Neural progenitor cell (in vitro differentiated cells): ENCODE results near the gene TMEM121. TPM values are rescaled to one million over a fixed set of nuclear protein-coding genes. Genes with fewer than 3 reads are reported as not detected.

ENCODE experiments used
- DNase-seq: peaks from one replicate; pipeline ENCODE4 v3.0.0-alpha.2; 2016; ENCODE audit warnings: low spot score
- H2AFZ ChIP-seq: fragments of 200-600 bp; sonication (generic); replicated peaks from 2 replicates; pipeline ENCODE4 v1.6.1; 2016; ENCODE audit warnings: antibody characterized with exemption
- H3F3A ChIP-seq: fragments of 200-600 bp; sonication (generic); 2 replicates; pipeline ENCODE4 v1.6.1; 2016; ENCODE audit warnings: antibody characterized with exemption, low read depth
- H3K27ac ChIP-seq: fragments of 200-600 bp; sonication (generic); 2 replicates; pipeline ENCODE4 v1.5.1; 2016; ENCODE audit warnings: mild to moderate bottlenecking
- H3K27me3 ChIP-seq: fragments of 200-600 bp; sonication (generic); 2 replicates; pipeline ENCODE4 v1.6.1; 2016; ENCODE audit warnings: mild to moderate bottlenecking, moderate library complexity
- H3K36me3 ChIP-seq: fragments of 200-600 bp; sonication (generic); 2 replicates; pipeline ENCODE4 v1.5.1; 2016
- H3K4me1 ChIP-seq: fragments of 200-600 bp; sonication (generic); 2 replicates; pipeline ENCODE4 v1.6.1; 2016; ENCODE audit warnings: mixed run types
- H3K4me2 ChIP-seq: fragments of 200-600 bp; sonication (generic); 2 replicates; pipeline ENCODE4 v1.6.1; 2016
- H3K4me3 ChIP-seq: fragments of 200-600 bp; sonication (generic); 2 replicates; pipeline ENCODE4 v1.5.1; 2016
- H3K79me2 ChIP-seq: fragments of 200-600 bp; sonication (generic); 2 replicates; pipeline ENCODE4 v1.6.1; 2016; ENCODE audit warnings: low read depth
- H3K9ac ChIP-seq: fragments of 200-600 bp; sonication (generic); 2 replicates; pipeline ENCODE4 v1.6.1; 2016
- H3K9me3 ChIP-seq: fragments of 200-600 bp; sonication (generic); 2 replicates; pipeline ENCODE4 v1.5.1; 2016; ENCODE audit warnings: low read depth
- H4K20me1 ChIP-seq: fragments of 200-600 bp; sonication (generic); 2 replicates; pipeline ENCODE4 v1.6.1; 2016; ENCODE audit warnings: low read depth
- H3K27ac Mint-ChIP-seq: 3 replicates; pipeline ENCODE4 v1.8.0; 2021; ENCODE audit warnings: mixed read lengths
- H3K27me3 Mint-ChIP-seq: 2 replicates; pipeline ENCODE4 v1.8.0; 2022; ENCODE audit warnings: low read depth, mild to moderate bottlenecking, inconsistent platforms, moderate library complexity, mixed read lengths; ENCODE audit not compliant: insufficient read depth
- H3K36me3 Mint-ChIP-seq: 3 replicates; pipeline ENCODE4 v1.8.0; 2021; ENCODE audit warnings: mixed read lengths
- H3K4me1 Mint-ChIP-seq: 3 replicates; pipeline ENCODE4 v1.8.0; 2021; ENCODE audit warnings: mixed read lengths
- H3K4me3 Mint-ChIP-seq: 3 replicates; pipeline ENCODE4 v1.8.0; 2021; ENCODE audit warnings: mild to moderate bottlenecking, moderate library complexity, mixed read lengths
- H3K9me3 Mint-ChIP-seq: 3 replicates; pipeline ENCODE4 v1.8.0; 2020; ENCODE audit warnings: mixed read lengths
- EZH2 ChIP-seq: fragments of 200-600 bp; sonication (generic); IDR thresholded peaks from 2 replicates; pipeline ENCODE4 v1.6.1; 2017; ENCODE audit warnings: antibody characterized with exemption, mild to moderate bottlenecking, moderate library complexity
- EZH2phosphoT487 ChIP-seq: fragments of 200-600 bp; sonication (generic); IDR thresholded peaks from 2 replicates; pipeline ENCODE4 v1.6.1; 2017; ENCODE audit warnings: antibody characterized with exemption
- total RNA-seq: library from RNA; depleted of rRNA; stranded (reverse); fragments of >200 nt; gene quantifications from 2 replicates; pipeline ENCODE4 v1.2.3, GENCODE V29; 2015; ENCODE audit warnings: low replicate concordance
- TF ChIP-seq, protein P1 (sequence below): fragments of 200-600 bp; sonication (generic); IDR thresholded peaks from 2 replicates; pipeline ENCODE4 v1.5.1; 2017; ENCODE audit warnings: antibody characterized with exemption, mild to moderate bottlenecking

The TMEM121 gene
- total RNA-seq, 1 donor from 2014 or later: 0.90 TPM

DNA sequence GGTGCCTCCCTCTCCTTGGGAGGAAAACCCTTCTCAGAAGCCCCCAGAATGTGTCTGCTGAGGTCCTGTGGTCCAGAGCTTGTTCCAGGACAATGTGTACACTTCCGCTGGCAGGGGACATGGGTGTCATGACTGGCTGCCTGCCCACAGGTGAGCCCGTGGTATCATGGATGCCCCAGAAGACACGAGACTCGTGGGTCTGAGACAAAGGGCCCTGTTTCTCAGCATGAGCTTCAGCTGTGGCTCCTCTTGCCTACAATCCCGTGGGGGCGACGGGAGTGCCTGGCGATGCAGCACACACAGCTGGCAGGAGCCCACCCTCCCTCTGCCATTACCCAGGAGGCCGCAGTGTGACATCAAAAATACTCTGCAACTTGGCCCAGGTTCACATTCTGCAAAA is 7.0 kb downstream of the TMEM121 start:
- H3K9me3 Mint-ChIP-seq: no peaks in the 10 kb centered on the region
- no peak for DNase-seq

DNA sequence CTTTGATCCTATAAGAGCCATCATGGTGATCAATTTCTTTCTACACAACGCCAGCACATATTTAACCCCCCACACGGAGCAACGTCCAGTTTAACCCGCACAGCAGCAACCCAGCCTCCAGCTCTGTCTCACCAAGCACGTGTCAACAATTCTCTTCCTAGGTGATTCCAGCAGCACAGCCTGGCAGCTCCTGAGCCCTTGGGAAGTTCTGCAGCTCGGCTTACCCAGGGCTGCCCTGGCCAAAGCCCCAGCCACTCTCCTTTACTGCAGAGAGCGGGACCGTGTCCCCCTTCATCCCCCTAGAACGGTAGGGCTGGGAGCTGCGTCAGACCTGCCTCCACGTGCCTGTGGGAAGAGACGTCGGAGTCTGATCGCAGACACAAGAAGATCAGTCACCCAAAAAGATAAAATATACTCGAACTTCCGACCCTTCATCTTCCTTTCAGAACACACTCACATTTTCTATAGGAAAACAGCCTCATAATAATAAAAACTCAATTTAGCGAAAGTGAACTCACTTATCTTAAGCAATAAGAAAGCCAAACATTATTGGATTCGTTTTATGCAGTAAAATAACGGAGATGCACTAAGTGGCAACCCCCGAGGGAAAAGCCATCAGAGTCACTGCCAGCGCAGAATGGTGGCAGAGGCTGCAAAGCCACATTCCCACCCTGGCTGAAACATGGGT is 7.6 kb downstream of the TMEM121 start:
- Histone ChIP-seq H3K27ac (no peak overlapping the region), H3K4me3 (no peak overlapping the region), H3K4me1 (no peaks in the 10 kb centered on the region), H3K9me3 (no peaks in the 10 kb centered on the region), H3K79me2 (no peaks in the 10 kb centered on the region), H3K9ac (no peak overlapping the region), H2AFZ (no peak overlapping the region), H4K20me1 (no peaks in the 10 kb centered on the region), H3F3A (no peaks in the 10 kb centered on the region), H3K27me3 (peaks cover 30% of the 10 kb centered on the region), H3K36me3 (no peaks in the 10 kb centered on the region), H3K4me2 (no peak overlapping the region)
- DNase-seq: no peak
- H3K27ac Mint-ChIP-seq: peak overlapping the region; percentile 34
- peak overlapping the region; percentile 52 for H3K4me3 Mint-ChIP-seq
- H3K36me3 Mint-ChIP-seq: no peaks in the 10 kb centered on the region
- H3K27me3 Mint-ChIP-seq: peaks cover 23% of the 10 kb centered on the region
- no peaks in the 10 kb centered on the region for H3K9me3 Mint-ChIP-seq
- peaks cover 4% of the 10 kb centered on the region for H3K4me1 Mint-ChIP-seq
- TF ChIP-seq, protein P1, sequence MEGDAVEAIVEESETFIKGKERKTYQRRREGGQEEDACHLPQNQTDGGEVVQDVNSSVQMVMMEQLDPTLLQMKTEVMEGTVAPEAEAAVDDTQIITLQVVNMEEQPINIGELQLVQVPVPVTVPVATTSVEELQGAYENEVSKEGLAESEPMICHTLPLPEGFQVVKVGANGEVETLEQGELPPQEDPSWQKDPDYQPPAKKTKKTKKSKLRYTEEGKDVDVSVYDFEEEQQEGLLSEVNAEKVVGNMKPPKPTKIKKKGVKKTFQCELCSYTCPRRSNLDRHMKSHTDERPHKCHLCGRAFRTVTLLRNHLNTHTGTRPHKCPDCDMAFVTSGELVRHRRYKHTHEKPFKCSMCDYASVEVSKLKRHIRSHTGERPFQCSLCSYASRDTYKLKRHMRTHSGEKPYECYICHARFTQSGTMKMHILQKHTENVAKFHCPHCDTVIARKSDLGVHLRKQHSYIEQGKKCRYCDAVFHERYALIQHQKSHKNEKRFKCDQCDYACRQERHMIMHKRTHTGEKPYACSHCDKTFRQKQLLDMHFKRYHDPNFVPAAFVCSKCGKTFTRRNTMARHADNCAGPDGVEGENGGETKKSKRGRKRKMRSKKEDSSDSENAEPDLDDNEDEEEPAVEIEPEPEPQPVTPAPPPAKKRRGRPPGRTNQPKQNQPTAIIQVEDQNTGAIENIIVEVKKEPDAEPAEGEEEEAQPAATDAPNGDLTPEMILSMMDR: no peak
- TF ChIP-seq EZH2 (no peak), EZH2phosphoT487 (no peak)

More for the DNA sequence above, 7.0 kb downstream of the TMEM121 start:
- H3K4me1 ChIP-seq: no peaks in the 10 kb centered on the region
- H3K79me2 ChIP-seq: no peaks in the 10 kb centered on the region
- Mint-ChIP-seq H3K27me3 (peaks cover 18% of the 10 kb centered on the region), H3K27ac (peak overlapping the region; percentile 34), H3K4me3 (no peak overlapping the region), H3K4me1 (peaks cover 4% of the 10 kb centered on the region), H3K36me3 (no peaks in the 10 kb centered on the region)
- H3K9me3 ChIP-seq: no peaks in the 10 kb centered on the region
- H3K27ac ChIP-seq: no peak overlapping the region
- H3K9ac ChIP-seq: no peak overlapping the region
- TF ChIP-seq EZH2phosphoT487 (no peak), EZH2 (no peak)
- TF ChIP-seq, protein P1: no peak
- H3K4me3 ChIP-seq: no peak overlapping the region
- H4K20me1 ChIP-seq: no peaks in the 10 kb centered on the region
- H3F3A ChIP-seq: no peaks in the 10 kb centered on the region
- no peak overlapping the region for H2AFZ ChIP-seq
- peaks cover 36% of the 10 kb centered on the region for H3K27me3 ChIP-seq
- H3K36me3 ChIP-seq: no peaks in the 10 kb centered on the region
- no peak overlapping the region for H3K4me2 ChIP-seq

DNA sequence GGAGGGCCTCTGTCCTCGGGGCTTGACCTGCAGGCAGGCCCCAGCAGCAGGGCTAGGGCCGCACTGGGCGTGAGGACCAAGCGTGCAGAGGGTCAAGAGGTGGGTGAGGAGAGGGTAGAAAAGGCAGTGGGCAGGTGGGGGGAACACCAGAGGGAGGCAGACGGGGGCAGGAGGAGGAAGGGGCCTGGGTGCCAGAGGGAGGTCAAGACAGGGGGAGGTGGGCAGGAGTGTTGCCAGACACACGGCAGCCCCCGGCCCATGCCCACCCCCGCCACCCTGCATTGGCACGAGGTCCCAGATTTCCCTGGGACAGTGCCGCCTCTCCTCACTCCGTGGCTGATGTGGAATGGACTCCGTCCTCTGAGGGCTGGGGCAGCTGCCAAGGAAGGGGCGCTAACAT is 8.2 kb downstream of the TMEM121 start:
- Mint-ChIP-seq H3K27me3 (peaks cover 26% of the 10 kb centered on the region), H3K4me3 (no peak overlapping the region), H3K36me3 (no peaks in the 10 kb centered on the region), H3K9me3 (no peaks in the 10 kb centered on the region), H3K27ac (no peak overlapping the region), H3K4me1 (peaks cover 4% of the 10 kb centered on the region)
- no peaks in the 10 kb centered on the region for H3K79me2 ChIP-seq
- no peak for TF ChIP-seq EZH2phosphoT487
- TF ChIP-seq EZH2: no peak
- no peaks in the 10 kb centered on the region for H4K20me1 ChIP-seq
- no peaks in the 10 kb centered on the region for H3K4me1 ChIP-seq
- H3K27ac ChIP-seq: no peak overlapping the region
- no peak overlapping the region for H3K4me2 ChIP-seq
- peaks cover 27% of the 10 kb centered on the region for H3K27me3 ChIP-seq
- H3K36me3 ChIP-seq: no peaks in the 10 kb centered on the region
- DNase-seq: no peak
- no peak overlapping the region for H3K9ac ChIP-seq
- H2AFZ ChIP-seq: no peak overlapping the region
- no peak overlapping the region for H3K4me3 ChIP-seq
- H3K9me3 ChIP-seq: no peaks in the 10 kb centered on the region
- H3F3A ChIP-seq: no peaks in the 10 kb centered on the region

DNA sequence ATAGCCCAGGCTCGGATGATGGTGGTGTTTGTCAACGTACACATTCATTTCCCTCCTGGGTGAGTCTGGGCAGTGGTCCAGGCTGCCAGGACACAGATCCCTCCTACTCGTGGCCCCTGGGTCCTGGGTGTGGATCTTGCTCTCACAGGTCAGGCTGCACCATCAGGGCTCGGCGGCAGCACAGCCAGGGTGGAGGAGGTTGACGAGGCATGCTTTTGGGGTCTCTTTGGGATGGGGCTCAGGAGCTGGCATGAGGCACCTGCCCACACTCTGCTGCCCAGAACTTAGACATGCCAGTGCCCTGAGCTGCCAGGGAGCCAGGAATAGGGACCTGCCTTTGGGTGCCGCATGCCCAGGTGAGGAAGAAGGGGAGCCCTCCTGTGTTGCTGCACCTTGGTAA is 9.7 kb downstream of the TMEM121 start:
- no peak overlapping the region for H3K4me2 ChIP-seq
- H3K4me3 ChIP-seq: no peak overlapping the region
- TF ChIP-seq, protein P1: no peak
- TF ChIP-seq EZH2phosphoT487: no peak
- no peak for TF ChIP-seq EZH2
- H2AFZ ChIP-seq: no peak overlapping the region
- Mint-ChIP-seq H3K4me1 (peaks cover 4% of the 10 kb centered on the region), H3K36me3 (no peaks in the 10 kb centered on the region), H3K9me3 (no peaks in the 10 kb centered on the region), H3K27me3 (peaks cover 31% of the 10 kb centered on the region), H3K4me3 (no peak overlapping the region), H3K27ac (no peak overlapping the region)
- no peak overlapping the region for H3K9ac ChIP-seq
- H3K27me3 ChIP-seq: peaks cover 27% of the 10 kb centered on the region
- no peaks in the 10 kb centered on the region for H3F3A ChIP-seq
- no peaks in the 10 kb centered on the region for H3K9me3 ChIP-seq
- no peaks in the 10 kb centered on the region for H3K36me3 ChIP-seq
- no peaks in the 10 kb centered on the region for H3K4me1 ChIP-seq
- no peak overlapping the region for H3K27ac ChIP-seq
- no peak for DNase-seq
- H3K79me2 ChIP-seq: no peaks in the 10 kb centered on the region
- H4K20me1 ChIP-seq: no peaks in the 10 kb centered on the region
